ENCODE data around the gene MAOA.

The MAOA gene

DNA sequence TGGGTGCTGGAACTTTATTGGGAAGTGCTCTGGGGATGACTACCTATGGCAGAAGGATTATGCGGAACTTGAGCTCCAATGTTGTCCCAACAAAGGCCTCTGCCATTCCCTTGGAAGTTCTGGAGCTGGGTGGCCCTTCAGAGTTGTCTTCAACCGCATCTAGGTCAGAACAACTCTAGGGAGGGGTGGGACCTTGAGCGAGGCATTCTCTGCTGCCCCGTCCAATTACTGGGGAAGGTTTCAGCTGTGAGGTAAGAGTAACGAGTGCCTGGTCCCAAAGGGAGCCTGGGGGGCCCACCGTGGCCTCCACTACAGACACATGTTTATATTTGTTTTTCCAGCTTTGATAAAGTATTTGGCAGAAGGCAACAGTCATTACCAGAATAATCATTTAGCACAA is 79.4 kb downstream of the MAOA start:
- no peak for DNase-seq (ENCODE audit: low read depth)
- H3K4me3 ChIP-seq (ENCODE audit: low read length), result no peak overlapping the region
- TF ChIP-seq, protein P1, sequence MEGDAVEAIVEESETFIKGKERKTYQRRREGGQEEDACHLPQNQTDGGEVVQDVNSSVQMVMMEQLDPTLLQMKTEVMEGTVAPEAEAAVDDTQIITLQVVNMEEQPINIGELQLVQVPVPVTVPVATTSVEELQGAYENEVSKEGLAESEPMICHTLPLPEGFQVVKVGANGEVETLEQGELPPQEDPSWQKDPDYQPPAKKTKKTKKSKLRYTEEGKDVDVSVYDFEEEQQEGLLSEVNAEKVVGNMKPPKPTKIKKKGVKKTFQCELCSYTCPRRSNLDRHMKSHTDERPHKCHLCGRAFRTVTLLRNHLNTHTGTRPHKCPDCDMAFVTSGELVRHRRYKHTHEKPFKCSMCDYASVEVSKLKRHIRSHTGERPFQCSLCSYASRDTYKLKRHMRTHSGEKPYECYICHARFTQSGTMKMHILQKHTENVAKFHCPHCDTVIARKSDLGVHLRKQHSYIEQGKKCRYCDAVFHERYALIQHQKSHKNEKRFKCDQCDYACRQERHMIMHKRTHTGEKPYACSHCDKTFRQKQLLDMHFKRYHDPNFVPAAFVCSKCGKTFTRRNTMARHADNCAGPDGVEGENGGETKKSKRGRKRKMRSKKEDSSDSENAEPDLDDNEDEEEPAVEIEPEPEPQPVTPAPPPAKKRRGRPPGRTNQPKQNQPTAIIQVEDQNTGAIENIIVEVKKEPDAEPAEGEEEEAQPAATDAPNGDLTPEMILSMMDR (conservative IDR thresholded peaks at IDR 0.05; ENCODE audit: low read depth, low read length), result no peak

DNA sequence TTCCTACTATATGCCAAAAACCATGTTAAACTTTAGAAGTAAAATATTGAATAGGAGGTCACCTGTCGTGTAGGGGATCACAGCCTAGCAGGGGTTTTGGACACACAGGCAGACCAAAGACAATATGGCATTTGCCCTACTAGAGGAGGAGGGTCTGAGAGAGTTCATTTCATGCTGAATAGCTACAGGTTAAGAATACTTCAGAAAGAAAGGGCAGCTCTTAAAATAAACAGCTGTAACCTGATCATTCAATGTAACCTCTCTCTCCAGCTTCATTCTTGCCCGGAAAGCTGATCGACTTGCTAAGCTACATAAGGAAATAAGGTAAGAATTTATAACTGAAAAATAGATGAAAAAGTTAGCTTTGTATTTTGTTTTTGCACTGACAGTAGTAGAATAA is 79.9 kb downstream of the MAOA start:
- H3K4me3 ChIP-seq (ENCODE audit: low read length), result no peak overlapping the region
- DNase-seq (ENCODE audit: low read depth), result no peak
- TF ChIP-seq, protein P1 (conservative IDR thresholded peaks at IDR 0.05; ENCODE audit: low read depth, low read length), result no peak

DNA sequence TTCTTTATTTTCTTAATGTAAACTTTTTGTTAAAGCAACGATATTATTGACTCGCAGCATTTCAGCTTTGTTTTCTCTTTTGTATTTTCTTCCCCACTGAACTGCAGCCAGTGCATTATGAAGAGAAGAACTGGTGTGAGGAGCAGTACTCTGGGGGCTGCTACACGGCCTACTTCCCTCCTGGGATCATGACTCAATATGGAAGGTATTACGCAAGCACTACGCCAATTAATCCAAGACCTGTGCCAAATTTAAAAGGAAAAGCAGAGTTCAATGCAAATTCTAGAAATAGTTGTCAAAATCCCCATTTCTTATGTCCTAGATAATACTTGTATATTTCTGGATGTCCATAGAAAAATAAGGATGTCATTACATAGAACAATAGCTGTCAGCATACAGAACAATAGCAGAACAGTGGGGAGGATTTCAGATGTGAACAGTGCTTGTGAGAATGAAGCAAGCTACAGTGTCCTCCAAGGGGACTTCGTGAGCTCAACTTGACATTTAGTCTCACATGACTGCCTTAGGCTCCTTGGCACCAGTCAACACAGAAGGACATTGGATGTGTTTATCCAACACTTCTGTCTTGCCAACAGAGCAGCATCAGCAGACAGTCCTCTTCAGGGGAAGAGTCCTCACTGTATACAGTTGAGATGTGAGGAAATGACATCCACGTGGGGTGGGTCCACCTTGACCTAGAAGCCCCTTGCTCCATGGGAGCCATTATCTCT is 85.9 kb downstream of the MAOA start:
- H3K4me3 ChIP-seq (ENCODE audit: low read length), result no peak overlapping the region
- TF ChIP-seq, protein P1 (conservative IDR thresholded peaks at IDR 0.05; ENCODE audit: low read depth, low read length), result no peak
- no peak for DNase-seq (ENCODE audit: low read depth)

DNA sequence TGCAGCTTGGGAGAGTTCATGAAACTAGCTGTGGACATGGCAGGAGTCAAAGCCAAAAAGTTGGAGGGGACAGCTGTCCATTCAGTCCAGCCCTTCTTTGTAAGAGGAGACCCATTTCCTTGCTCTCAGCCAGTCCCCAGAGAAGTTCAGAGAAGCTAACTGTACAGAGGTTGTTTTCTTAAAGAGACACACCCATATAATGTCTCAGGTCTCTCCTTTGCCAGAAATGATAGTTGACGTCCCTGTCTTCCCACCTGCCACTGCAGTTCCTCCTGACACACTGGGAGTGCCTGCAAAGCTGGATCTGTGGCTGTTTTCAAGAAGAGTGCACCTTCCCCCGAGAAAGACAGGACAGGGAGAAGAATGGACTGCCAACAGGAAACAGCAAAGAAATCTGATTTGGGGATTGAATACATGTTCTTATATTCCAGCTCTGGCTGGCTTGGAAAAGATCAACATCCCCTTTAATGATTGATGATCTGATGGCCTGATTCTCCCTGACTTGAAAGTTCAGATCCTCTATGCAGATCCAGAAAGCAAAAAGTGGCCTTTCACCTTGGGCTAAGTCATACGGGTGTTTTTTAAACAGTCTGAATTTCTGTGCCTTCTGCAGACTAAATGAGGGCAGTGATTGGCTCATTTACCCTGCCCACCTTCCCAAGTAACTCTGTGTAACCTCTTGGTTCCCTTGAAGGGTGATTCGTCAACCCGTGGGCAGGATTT is 87.2 kb downstream of the MAOA start:
- no peak overlapping the region for H3K4me3 ChIP-seq (ENCODE audit: low read length)
- no peak for DNase-seq (ENCODE audit: low read depth)
- TF ChIP-seq, protein P1 (conservative IDR thresholded peaks at IDR 0.05; ENCODE audit: low read depth, low read length), result no peak

DNA sequence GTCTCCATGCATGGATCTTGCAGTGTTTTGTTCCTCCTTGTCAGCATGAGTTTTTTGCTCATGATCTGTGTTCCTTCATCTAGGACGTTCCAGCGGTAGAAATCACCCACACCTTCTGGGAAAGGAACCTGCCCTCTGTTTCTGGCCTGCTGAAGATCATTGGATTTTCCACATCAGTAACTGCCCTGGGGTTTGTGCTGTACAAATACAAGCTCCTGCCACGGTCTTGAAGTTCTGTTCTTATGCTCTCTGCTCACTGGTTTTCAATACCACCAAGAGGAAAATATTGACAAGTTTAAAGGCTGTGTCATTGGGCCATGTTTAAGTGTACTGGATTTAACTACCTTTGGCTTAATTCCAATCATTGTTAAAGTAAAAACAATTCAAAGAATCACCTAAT is 88.2 kb downstream of the MAOA start:
- DNase-seq (ENCODE audit: low read depth), result no peak
- H3K4me3 ChIP-seq (ENCODE audit: low read length), result no peak overlapping the region
- TF ChIP-seq, protein P1 (conservative IDR thresholded peaks at IDR 0.05; ENCODE audit: low read depth, low read length), result no peak

DNA sequence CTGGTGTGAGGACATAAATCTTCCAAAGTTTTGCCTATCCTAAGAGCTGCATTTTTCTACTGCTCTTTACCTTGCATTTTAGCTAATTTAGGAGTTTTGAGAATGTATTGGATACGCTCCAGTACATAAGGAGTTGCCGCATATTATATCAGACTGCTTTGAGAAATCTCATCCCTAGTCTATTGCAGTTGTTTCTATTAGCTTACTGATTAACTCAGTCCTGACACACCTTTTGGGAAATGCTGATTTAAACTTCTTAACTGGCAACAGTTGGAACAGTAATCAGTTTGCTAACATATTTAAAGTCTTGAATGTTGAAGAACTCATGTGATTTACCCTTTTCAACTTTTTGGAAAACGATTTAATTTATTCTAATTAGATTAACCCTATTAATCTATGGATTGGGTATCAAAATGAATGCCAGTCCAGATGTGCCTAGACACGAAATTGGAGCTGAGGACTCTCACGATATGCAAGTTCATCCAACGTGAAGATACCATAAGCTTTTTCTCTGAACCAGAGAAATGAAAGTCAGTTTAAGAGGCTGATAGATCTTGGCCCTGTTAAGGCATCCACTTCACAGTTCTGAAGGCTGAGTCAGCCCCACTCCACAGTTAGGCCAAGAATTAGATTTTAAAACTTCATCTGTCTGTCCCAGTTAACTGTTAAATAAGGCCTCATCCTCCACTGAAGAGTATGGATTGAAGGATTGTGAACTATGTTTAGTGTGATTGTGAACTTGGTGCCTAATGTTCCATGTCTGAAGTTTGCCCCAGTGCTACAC is 90.0 kb downstream of the MAOA start:
- TF ChIP-seq, protein P1 (conservative IDR thresholded peaks at IDR 0.05; ENCODE audit: low read depth, low read length), result no peak
- DNase-seq (ENCODE audit: low read depth), result no peak
- H3K4me3 ChIP-seq (ENCODE audit: low read length), result no peak overlapping the region

Measured in retinal pigment epithelial cell (primary cell).